B cell (primary cell): Measurements from ENCODE around the gene AAK1.
"Not testable (repeated sequence)": the region's sequence is repeated elsewhere in the genome, so short reads cannot be mapped to it uniquely, and the experiment has no call there.

ENCODE experiments used
- CTCF ChIP-seq: fragments of 200-600 bp; IDR thresholded peaks from one replicate; pipeline ENCODE4 v1.8.0; 2022; ENCODE audit warnings: antibody characterized with exemption, mild to moderate bottlenecking
- EZH2 ChIP-seq: IDR thresholded peaks from 2 replicates; pipeline ENCODE4 v1.6.1; 2012; ENCODE audit warnings: borderline replicate concordance, low read depth, mild to moderate bottlenecking, moderate library complexity, low read length; ENCODE audit not compliant: insufficient read depth, poor library complexity, severe bottlenecking

- not testable (repeated sequence) for TF ChIP-seq CTCF, EZH2
These were observed 224.4 kb downstream of the AAK1 start for GRCh38 chr2:69419111-69419510.
